ENCODE results near the gene CAMK1D. TPM values are rescaled to one million over a fixed set of nuclear protein-coding genes. Genes with fewer than 3 reads are reported as not detected.

Gene CAMK1D
- total RNA-seq, 3 donors from 2014 or later (not counting 1 experiment from before 2014, with no cell fraction given) = 44.2 to 56.4 (median 49.7) TPM

DNA sequence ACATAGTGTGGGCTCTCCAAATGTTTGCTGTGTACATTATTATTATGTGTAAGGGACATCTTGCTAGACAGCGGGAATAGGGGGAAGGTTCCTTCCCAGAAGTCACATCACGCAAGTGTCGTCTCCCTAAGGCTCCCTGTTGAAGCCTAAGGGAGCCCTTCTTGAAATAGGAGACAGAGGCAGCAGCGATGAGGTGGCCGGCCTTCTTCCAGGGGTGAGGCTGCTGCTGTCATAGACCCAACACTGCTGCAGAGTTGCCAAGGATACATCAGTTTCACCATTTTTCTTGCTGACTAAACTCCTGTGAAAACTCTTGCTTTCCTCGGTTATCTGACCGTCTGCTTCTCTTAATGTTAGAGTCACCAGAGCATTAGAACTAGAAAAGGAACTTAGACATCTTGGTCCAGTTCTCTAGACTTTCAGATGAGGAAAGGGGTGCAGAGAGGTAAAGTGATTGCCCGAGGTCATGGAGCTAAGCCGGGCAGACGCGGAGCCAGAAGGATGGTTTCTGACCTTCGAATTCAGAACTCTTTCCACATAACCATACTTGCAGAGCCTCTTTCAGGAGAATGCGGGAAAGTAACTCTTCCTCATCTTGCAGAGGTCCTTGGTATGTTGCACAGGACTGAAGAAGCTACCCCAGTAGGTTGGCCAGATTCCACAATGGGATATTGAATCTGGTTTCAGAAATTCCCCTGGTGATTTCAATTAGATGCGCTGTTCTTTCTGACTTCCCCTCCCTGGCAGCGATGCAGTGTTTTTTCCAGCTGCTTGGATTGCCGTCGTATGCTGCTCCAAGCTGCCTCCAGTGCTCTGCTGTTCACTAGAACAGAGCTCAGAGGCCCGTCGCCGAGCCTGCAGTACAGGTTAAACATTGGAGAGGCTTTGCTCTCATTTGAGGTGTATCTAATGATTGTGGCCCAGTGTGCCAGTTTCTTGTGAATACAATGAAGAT is 217.1 kb downstream of the CAMK1D start:
- Histone ChIP-seq H3K27ac (ENCODE audit: low read length) (no peak overlapping the region), H3K36me3 (ENCODE audit: control insufficient read depth, insufficient read depth, low read length) (no peaks in the 10 kb centered on the region), H3K4me3 (ENCODE audit: low read length) (no peak overlapping the region), H3K4me1 (ENCODE audit: control insufficient read depth, insufficient read depth, low read length) (no peaks in the 10 kb centered on the region), H3K9me3 (ENCODE audit: control insufficient read depth, insufficient read depth, low read length) (no peaks in the 10 kb centered on the region), H3K27me3 (ENCODE audit: control insufficient read depth, insufficient read depth, low read length) (no peaks in the 10 kb centered on the region)
- no peak overlapping the region for H3K4me3 Mint-ChIP-seq
- no peaks in the 10 kb centered on the region for H3K27me3 Mint-ChIP-seq (ENCODE audit: low read depth in 2 of 2)
- no peak for ATAC-seq
- TF ChIP-seq, protein P1, sequence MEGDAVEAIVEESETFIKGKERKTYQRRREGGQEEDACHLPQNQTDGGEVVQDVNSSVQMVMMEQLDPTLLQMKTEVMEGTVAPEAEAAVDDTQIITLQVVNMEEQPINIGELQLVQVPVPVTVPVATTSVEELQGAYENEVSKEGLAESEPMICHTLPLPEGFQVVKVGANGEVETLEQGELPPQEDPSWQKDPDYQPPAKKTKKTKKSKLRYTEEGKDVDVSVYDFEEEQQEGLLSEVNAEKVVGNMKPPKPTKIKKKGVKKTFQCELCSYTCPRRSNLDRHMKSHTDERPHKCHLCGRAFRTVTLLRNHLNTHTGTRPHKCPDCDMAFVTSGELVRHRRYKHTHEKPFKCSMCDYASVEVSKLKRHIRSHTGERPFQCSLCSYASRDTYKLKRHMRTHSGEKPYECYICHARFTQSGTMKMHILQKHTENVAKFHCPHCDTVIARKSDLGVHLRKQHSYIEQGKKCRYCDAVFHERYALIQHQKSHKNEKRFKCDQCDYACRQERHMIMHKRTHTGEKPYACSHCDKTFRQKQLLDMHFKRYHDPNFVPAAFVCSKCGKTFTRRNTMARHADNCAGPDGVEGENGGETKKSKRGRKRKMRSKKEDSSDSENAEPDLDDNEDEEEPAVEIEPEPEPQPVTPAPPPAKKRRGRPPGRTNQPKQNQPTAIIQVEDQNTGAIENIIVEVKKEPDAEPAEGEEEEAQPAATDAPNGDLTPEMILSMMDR (IDR thresholded peaks at IDR 0.05) = no peak
- H3K36me3 Mint-ChIP-seq = no peaks in the 10 kb centered on the region
- intact Hi-C loops (cut with micrococcal nuclease) = no loop called here
- WGBS (ENCODE audit: insufficient coverage) = 94% methylated on average over 20 of the region's 20 CpGs
- no peaks in the 10 kb centered on the region for H3K9me3 Mint-ChIP-seq
- no peak for DNase-seq
- peaks cover 34 to 39% of the 10 kb centered on the region in 2 donors for H3K4me1 Mint-ChIP-seq
- H3K27ac Mint-ChIP-seq = no peak overlapping the region

DNA sequence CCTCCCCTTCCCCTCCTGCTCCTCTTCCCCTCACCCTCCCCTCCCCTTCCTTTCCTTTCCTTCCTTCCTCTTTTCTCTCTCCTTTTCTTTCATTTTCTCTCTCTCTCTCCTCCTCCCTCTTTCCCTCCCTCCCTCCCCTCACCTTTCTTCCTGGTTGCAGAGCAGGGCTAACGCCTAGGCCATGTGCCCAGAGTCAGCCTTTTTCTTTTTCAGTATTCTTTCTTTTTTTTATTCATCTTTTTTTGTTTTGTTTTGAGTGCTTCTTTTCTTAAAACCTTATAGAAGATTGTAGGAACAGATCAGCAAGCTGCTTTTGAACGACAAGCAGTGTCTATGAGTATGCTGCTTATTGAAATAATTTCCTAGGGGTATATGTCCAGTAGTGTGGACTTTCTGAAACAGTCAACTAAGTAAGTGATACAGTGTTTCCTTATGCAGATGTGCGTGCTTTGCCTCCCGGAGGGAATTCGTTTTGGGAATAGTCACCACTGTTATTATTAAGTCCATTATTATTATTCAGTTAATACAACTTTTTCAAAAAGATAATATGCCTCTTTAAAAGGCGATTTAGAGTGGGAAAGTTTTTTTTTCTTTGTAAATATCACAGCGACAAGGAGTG is 219.2 kb downstream of the CAMK1D start:
- TF ChIP-seq, protein P1 (IDR thresholded peaks at IDR 0.05) = no peak
- H3K4me3 Mint-ChIP-seq = no peak overlapping the region
- H3K9me3 Mint-ChIP-seq = no peaks in the 10 kb centered on the region
- Histone ChIP-seq H3K36me3 (ENCODE audit: control insufficient read depth, insufficient read depth, low read length) (no peaks in the 10 kb centered on the region), H3K27me3 (ENCODE audit: control insufficient read depth, insufficient read depth, low read length) (no peaks in the 10 kb centered on the region), H3K4me1 (ENCODE audit: control insufficient read depth, insufficient read depth, low read length) (no peaks in the 10 kb centered on the region), H3K27ac (ENCODE audit: low read length) (no peak overlapping the region), H3K4me3 (ENCODE audit: low read length) (no peak overlapping the region), H3K9me3 (ENCODE audit: control insufficient read depth, insufficient read depth, low read length) (no peaks in the 10 kb centered on the region)
- H3K27me3 Mint-ChIP-seq (ENCODE audit: low read depth in 2 of 2) = no peaks in the 10 kb centered on the region
- peak overlapping the region in 1 of 2 donors; percentile 70 for H3K27ac Mint-ChIP-seq
- peaks cover 17 to 50% of the 10 kb centered on the region in 2 donors for H3K4me1 Mint-ChIP-seq
- H3K36me3 Mint-ChIP-seq = no peaks in the 10 kb centered on the region
- WGBS (ENCODE audit: insufficient coverage) = 79% methylated on average over 4 of the region's 7 CpGs
- ATAC-seq (no peak), DNase-seq (no peak)
- intact Hi-C loops (cut with micrococcal nuclease) = no loop called here

DNA sequence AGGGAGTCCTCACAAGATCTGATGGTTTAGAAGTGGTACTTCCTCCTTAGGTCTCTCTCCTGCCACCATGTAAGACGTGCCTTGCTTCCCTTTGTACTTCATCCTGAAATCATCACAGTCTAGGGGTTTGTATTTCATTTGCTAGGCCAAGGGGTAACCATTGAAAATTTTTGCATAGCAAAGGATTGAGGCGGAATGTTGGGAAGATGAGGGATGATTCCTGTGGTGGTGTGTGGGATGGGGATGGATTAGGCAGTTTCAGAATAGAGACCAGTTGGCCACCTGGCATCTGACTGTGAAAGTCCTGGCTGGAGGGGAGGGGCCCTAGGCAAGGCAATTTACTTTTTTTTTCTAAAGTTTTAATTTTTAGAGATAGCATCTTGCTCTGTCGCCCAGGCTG is 222.9 kb downstream of the CAMK1D start:
- no peaks in the 10 kb centered on the region for H3K36me3 ChIP-seq (ENCODE audit: control insufficient read depth, insufficient read depth, low read length)
- H3K4me3 Mint-ChIP-seq = no peak overlapping the region
- no peaks in the 10 kb centered on the region for H3K9me3 Mint-ChIP-seq
- ATAC-seq = no peak
- no peaks in the 10 kb centered on the region for H3K9me3 ChIP-seq (ENCODE audit: control insufficient read depth, insufficient read depth, low read length)
- H3K4me3 ChIP-seq (ENCODE audit: low read length) = no peak overlapping the region
- 95% methylated on average over 2 of the region's 3 CpGs for whole genome bisulfite sequencing (ENCODE audit: insufficient coverage)
- DNase-seq = no peak
- intact Hi-C loops (cut with micrococcal nuclease) = no loop called here
- no peak overlapping the region for H3K27ac Mint-ChIP-seq
- H3K36me3 Mint-ChIP-seq = no peaks in the 10 kb centered on the region
- peaks cover 11 to 28% of the 10 kb centered on the region in 2 donors for H3K4me1 Mint-ChIP-seq
- H3K4me1 ChIP-seq (ENCODE audit: control insufficient read depth, insufficient read depth, low read length) = no peaks in the 10 kb centered on the region
- H3K27me3 ChIP-seq (ENCODE audit: control insufficient read depth, insufficient read depth, low read length) = no peaks in the 10 kb centered on the region
- TF ChIP-seq, protein P1 (IDR thresholded peaks at IDR 0.05) = no peak
- H3K27me3 Mint-ChIP-seq (ENCODE audit: low read depth in 2 of 2) = no peaks in the 10 kb centered on the region
- H3K27ac ChIP-seq (ENCODE audit: low read length) = no peak overlapping the region
